ENCODE data around the gene TMEM63A.

DNA sequence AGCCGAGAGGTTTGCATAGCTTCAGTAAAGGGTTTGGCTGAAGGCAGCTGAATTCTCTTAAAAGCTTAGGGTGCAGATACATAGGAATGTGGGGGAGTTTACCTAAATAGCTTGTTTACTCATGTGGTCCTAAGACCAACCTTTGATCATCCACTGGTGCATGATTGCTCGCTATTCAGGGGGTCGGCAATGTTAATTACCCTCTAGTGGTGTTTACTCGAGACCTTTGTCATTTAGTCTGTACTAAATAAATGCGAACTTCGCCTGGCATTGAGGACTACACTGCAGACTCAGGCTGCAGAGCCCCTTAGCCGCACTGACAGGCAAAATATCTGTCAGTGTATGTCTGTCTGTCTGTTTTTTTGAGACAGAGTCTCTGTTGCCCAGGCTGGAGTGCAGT, 31.8 kb downstream of the TMEM63A start:
- TF ChIP-seq, protein P1, sequence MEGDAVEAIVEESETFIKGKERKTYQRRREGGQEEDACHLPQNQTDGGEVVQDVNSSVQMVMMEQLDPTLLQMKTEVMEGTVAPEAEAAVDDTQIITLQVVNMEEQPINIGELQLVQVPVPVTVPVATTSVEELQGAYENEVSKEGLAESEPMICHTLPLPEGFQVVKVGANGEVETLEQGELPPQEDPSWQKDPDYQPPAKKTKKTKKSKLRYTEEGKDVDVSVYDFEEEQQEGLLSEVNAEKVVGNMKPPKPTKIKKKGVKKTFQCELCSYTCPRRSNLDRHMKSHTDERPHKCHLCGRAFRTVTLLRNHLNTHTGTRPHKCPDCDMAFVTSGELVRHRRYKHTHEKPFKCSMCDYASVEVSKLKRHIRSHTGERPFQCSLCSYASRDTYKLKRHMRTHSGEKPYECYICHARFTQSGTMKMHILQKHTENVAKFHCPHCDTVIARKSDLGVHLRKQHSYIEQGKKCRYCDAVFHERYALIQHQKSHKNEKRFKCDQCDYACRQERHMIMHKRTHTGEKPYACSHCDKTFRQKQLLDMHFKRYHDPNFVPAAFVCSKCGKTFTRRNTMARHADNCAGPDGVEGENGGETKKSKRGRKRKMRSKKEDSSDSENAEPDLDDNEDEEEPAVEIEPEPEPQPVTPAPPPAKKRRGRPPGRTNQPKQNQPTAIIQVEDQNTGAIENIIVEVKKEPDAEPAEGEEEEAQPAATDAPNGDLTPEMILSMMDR (IDR thresholded peaks at IDR 0.05): no peak
- TF ChIP-seq POLR2AphosphoS5 (IDR thresholded peaks at IDR 0.05) (no peak), POLR2A (IDR thresholded peaks at IDR 0.05) (no peak)

Data from breast epithelium (tissue), 3 donors.